GM19240 (cell line): ENCODE results near the gene GDF2.

Experiments
- DNase-seq: peaks from one replicate; pipeline ENCODE4 v3.0.0; 2011; ENCODE audit warnings: low spot score; ENCODE audit not compliant: insufficient read length

Gene GDF2

DNA sequence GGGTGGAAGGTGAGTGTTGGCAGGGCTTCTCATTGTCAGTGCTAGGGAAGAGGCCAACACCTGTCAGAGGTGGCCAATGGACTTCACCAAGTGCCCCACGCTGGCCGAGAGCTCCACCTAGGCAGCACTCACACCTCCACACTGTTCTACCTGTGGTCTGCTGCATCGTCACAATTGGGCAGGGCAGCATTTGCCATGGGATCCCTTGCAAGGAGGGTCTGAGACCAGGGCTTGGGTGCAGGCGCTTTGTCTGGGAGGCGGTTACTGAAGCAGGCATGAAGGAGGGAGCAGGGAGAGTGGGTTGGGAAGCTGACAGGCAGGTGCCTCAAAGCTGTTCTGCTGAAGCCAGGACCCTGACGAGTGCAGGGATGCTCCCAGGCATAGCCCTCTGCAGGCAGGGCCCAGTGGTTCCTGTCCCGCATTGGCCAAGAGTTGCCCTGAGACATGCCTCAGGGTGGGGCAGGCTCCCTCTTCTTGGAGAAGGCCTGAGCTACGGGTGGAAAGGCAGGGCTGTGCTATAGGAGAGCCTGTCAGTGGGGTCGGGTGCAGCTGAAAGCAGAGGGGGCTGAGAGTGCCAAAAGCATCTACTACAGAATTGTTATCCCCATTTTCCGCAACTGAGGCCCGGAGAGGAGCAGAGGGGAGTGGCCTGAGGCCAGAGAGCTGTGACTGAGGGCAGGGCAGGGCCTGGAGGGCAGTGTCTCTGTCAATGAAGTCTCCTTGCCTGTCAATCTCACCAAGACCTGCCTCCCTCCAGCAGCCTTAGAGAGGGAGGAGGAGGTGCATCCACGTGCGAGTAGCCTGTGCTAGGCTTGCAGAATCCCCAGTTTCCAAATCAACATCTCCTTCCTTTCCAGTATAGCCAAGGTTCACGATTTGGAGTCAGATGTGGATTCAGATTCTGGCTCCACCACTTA lies 29.9 kb downstream of the GDF2 start:
- DNase-seq = no peak

DNA sequence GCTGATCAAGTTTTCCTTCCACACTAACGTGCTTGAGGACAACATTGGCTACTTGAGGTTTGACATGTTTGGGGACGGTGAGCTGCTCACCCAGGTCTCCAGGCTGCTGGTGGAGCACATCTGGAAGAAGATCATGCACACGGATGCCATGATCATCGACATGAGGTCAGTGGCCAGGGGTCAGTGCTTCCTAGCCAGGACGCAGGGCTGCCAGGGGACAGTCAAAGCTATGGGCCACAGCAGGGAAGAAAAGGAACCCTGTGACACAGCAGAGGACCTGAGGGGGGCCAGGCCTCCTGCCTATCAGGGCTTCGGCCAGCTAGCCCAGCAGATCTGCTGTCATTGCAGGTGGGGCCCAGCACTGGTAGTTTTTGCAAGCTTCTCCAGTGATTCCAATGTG lies 31.1 kb downstream of the GDF2 start:
- DNase-seq = no peak

DNA sequence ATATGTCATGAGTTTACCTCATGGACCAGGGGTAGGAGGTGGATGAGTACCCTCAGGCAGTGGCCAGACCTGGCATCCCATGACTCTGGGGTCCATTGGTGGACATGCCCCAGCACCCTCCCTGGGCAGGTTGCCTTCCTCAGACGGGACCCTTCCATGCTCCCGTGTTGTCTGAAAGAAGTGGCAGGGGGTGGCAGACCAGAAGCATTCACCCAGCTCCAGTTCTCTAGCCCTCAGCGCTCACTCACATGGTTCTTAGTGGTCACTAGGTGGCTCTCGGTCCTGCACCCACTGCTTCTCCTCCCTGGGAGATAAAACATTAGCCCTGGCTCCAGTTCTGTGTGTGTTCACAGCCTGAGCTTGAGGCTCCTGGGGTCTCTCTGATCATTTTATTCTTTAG lies 31.9 kb downstream of the GDF2 start:
- no peak for DNase-seq

DNA sequence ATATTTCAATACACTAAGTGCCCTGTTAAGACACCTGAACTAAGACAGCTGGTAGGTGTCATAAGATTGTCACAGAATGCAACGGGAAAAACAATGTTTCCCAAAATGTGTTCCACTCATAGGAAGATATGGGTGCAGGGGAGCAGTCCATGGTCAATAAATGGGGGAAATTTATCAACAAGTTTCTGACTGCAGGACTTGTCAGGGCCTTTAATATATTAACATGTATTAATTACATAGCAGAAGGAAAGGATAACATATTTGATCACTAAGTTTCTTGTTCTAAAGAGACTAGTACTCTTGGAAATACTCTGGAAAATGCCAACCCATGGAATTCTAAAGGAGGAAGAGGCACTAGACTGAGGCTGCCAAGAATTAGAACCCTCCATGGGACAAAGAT lies 32.6 kb downstream of the GDF2 start:
- DNase-seq = no peak

DNA sequence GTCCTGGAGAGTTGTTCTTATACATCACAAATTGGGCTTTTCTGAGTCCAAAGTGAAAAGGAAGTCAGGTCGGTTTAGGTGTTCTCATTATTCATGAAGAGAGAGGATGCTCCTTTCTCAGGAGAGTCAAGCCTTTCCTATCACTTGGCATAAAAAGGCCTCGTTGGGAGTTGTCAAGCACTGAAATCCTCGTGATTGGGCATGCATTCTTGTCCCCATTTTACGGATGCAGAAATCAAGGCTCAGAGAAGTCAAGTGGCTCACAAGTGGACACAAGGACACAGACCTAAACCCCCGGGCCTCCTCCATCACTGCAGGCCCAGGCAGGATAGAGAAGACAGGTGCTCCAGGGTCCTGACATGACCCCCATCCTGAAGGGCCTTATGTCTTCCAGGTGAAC lies 34.5 kb downstream of the GDF2 start:
- no peak for DNase-seq

DNA sequence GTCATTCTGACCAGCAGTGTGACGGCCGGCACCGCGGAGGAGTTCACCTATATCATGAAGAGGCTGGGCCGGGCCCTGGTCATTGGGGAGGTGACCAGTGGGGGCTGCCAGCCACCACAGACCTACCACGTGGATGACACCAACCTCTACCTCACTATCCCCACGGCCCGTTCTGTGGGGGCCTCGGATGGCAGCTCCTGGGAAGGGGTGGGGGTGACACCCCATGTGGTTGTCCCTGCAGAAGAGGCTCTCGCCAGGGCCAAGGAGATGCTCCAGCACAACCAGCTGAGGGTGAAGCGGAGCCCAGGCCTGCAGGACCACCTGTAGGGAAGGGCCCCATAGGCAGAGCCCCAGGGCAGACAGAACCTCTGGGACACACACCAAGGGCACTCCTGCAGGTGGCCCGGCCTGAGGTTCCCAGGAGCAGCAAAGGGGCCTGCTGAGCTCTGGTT lies 34.9 kb downstream of the GDF2 start:
- DNase-seq = no peak

DNA sequence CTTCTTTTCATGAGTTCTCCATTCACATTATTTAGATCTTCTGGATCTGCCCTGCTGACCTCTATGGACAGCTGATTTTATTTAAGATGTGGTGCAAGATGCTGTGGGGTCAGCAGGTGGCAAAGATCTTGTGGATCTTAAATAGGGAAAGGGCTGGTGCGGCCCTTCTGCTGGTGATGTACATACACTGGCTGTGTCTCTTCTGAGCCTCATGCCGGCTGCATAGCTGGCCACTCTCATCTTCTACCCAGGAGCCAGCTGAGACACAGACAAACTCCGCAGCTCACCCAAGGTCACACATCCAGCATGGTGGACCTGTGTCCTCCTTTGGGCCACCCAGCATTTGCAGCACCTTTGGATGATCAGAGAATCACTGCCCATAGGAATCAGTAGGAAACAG lies 35.7 kb downstream of the GDF2 start:
- no peak for DNase-seq

DNA sequence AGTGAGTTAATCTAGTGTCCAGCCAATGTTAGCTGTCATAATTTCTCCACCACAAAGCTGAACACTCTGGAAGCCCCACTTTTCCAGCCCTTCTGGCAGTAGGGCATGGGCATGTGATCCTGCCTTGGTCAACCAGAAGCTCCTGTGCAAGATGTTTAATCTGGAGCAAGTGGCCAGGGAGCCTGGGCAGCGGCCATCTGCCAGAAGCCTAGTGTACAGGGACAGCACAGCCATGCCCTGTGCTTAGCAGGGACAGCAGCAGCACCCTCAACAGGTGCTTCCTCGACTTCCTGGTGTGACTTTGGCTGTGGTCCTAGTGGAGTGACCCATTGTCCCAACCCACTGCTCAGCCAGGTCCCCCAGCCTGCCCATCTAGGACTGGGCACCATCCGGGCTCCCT lies 36.2 kb downstream of the GDF2 start:
- no peak for DNase-seq

DNA sequence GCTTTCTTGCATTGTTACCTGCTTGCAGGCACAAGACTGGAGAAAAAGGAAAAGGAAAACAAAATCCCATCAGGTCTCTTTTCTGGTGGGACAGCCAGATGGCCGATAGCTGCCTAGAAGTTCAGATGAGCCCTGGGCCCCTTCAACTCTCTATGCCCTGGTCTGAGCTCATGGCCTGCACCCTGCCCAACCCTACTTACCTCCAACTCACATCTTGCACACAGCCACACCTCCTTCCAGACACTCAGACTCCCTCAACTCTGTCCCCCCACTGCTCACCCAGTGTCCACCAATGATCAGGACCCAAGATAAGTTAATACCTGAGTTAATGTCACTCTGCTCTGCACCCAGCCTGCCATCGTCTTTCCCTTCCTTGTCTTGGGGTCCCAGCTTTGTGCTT lies 36.8 kb downstream of the GDF2 start:
- no peak for DNase-seq

DNA sequence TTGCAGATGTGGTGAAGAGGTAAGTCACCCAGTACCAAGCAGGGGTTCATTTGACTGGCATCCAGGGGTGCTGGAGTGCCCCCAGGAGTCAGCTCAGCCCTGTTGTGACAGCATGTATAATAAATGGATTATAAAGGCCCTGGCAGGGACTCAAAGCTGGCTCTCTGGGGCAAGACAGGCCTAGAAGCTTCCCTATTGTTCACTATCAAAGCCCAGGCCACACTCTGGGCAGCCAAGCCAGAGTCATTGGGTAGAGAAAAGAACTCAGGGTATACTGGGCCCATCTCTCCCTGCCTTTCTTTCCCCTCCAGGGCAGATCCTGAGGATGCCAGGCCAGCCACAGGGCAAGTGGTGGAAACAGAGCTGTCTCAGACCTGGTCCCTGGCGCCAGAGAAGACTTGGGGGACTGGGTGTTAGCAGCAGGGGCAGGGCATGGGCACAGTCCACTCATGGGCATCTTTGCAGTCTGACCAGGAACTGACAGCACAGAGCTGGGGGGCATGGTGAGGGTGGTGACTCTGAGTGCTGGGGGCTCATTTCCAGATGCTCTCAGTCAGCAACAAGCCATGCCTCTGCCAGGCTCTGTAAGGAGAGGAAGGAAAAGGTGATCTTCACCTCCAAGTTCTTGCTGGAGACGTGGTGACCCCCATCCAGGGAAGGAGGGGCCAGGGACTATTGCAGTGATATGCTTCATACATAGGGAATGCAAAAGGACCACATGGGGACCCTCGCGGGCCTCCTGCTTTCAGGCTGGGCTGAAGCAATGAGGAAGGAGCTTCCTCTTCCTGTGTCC lies 37.6 kb downstream of the GDF2 start:
- DNase-seq = no peak

DNA sequence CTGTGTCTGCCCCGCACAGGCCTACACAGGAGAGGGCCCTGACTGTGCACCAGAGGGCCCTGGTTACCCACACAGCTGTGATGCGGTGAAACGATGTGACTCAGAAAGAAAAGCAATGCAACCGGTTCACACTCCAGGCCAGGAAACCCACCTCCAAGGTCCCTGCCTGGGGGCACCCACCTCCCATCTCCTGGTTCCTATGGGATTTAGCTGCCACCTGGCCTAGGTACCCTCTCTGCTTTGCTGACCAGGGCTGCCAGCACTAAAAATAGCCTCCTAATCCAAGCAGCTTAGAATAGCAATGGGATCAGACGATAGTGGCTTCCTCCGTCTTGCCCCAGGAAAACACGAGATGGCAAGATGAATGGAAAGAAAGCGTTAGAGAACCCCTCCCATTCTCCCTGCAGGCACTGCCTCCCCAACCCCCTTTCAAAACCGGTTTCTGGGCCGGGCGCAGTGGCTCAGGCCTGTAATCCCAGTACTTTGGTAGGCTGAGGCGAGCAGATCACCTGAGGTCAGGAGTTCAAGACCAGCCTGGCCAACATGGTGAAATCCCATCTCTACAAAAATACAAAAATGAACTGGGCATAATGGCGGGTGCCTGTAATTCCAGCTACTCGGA lies 38.3 kb downstream of the GDF2 start:
- DNase-seq = no peak

DNA sequence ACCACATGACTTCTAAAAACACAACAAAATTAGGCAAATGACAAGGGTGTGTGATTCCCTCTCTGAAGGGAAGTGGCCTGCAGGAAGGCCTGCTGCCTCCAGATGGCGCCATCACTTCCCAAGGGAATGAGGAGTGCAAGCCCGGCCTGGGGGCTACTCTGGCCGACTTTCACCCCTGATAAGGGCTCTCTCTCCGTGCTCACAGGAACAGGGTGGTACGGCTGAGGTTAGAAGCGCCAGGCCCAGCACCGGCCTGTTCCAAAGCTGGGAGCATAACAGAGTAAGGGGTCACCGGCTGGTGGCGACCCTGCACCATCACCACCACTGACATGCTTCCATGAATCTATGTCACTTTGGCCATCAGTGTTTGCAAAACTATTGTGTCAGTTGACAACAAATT lies 39.0 kb downstream of the GDF2 start:
- peak; percentile 24 for DNase-seq

DNA sequence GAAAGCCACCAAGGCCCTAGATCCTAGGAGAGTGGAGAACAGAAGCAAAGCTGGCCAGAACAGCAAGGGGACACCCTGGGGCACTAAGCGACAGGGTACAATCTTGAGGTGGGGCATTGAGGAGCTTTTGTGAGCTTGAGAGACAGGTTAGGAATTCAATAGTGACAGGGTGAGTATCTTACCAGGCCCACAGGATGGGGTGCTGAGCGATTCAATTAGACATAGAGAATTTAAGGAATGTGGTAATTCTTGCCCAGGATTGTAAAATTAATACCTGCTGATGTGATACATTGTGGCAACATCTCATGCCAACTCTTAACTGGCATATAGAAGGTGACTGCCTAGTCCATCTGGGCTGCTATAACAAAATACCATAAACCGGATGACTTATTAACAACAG lies 39.9 kb downstream of the GDF2 start:
- DNase-seq = no peak

DNA sequence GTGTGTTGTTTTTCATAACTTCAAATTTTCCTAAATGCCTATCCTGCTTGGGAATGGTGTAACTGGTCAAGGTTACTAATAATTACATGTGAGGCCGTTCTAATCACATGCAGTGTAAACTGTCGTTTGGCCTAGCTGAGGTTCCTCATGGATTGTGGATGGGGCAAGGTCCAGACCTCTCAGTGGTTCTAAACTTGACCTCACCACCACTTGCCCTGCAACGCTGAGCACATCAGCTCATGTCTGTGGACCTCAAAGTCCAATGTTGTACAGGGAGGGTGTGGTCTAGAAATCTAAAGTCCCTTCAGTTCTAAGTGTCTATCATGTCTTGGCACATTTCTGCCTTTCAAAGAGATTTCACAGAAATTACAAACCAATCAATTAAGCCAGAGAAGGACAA lies 41.5 kb downstream of the GDF2 start:
- no peak for DNase-seq

DNA sequence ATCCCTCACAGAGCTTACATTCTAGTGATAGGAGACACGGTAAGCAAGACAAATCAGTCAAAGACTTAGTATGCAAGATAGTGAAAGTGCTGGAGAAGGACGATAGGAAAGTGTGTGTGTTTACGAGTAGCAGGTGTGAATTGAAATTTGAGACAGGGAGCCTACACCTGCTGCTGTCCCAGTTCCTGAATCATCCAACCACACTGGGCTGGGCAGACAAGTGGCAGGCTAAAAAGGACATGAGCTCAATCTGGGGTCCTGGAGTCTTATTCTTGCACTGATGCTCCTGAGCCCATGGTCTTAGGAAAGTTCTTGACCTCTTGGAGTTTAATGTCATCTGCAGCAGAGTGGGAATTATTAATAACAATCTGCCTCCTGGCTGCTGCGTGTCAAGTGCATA lies 42.1 kb downstream of the GDF2 start:
- DNase-seq = no peak

DNA sequence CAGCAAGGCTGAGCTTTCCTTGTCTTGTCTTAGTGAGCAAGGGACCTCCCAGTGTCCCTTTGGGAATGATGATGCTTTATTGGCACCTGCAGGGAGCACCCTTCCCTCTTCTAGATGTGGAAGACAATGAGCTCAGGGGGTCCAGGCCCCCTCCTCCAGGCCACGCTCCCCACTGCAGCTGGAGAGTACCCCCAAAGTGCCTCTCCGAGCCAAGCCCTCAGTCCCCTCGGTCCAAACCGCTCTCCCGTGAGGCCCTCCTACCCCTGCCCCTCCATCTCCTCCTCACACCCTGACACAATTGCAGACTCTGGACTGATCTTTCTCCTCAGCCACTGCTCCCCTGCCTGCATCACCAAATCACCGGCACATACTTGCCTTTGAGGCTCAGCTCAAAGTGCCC lies 42.7 kb downstream of the GDF2 start:
- no peak for DNase-seq

DNA sequence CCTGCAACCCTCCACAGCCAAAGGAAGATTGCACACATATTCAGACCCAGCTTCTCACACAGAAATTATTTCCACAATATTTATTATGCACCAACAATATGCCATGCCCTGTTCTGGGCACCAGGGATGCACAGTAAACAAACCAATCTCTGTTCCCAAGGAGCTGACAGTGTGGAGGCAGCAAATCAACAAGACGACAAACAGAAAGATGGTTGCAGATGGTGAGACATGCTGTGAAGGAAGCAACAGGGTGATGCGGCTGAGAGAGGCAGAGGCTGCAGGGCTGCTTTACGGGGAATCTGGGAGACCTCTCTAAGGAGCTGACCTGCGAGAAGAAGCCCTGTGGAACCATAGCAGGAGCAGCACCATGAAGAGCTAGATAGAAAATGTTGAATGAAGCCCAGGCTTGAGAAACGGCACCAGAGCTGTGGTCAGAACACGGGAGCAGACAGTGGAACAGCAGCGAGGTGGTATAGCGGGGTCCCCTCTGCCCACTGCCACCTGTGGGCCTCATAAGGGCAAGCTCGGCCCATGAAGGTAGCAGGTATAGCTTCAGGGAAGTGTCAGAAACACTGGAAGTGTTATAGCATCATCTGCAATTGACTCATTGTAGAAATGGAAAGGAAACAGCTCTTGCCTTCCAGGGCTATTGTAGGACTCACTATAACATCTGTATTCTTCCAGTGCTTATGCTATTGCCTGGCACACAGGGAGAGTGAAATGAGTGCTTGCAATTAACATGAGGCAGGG lies 43.4 kb downstream of the GDF2 start:
- no peak for DNase-seq

DNA sequence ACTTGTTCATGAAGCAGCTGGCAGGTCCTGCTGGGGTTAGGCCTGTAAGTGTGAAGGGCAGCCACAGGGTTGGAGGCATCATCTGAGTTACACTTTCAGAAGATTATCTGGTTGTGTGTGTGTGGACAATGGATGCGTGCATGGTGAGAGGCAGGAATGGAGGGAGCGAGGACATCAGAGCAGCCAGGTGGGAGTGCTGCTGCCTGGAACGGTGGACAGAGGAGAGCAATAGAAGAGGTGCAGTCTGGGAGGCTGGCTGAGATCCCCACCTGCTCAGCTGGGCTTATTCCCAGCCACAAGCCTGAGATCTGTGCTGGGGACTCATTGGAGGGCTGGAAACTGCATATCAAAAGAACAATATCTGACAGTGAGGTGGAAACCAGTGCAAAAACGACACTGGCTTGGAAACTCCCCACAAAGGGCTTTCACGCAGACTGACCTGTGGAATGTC lies 44.0 kb downstream of the GDF2 start:
- DNase-seq = no peak

DNA sequence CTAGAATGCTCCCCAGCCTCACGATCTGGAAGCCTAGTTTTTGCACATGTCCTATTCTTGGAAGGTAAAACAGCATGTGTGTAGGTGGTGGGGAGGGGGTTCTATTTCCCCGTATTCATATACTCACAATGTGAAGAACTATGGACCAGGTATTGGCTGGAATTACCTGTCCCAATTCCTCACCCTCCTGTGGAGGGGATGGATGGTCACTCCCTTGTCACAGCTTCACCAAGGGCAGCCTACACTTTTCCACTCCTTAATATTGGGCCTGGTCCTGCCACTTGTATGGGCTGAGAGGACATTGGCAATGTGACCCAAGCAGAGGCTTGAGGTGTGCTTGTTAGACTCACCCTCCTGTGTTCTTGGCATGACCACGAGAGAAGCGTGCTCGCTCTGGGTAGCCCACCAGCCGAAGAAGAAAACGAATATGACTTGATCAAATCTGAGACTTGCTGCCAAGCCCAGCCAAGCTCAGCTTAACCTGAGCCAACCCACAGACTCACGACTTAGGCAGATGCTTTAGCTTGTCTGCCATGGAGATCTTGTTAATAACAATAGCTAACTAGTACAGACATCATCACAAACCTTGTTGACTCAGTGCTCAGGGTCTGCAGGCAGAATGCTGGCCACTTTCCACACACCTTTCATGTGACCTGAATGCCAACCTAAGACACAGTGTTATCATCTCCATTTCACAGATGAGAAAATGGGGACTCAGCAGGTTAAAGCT lies 44.6 kb downstream of the GDF2 start:
- no peak for DNase-seq

DNA sequence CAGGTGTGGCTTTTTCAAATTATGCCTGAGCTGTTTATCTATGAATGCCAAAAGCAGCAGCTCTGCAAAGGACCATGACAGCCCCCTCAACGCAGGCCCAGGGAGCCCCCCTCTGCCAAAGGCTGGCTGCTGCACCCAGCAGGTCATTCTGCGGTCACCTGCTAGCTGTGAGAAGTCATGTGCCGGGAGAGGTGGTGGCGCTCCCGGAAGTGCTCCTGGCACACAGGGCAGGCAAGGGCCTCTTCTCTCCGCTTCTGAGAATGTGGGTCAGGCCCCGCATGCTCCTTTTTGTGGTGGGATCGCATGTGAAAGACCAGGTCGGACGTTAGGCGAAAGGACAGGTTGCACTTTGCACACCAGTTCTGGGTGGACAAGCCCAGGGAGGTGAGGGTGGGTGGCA lies 45.4 kb downstream of the GDF2 start:
- DNase-seq = no peak
